IPS DF 4.7 (cell line): ENCODE data around the gene OR1S1.
"Not testable (repeated sequence)": the region's sequence is repeated elsewhere in the genome, so short reads cannot be mapped to it uniquely, and the experiment has no call there.

ENCODE experiments used
- DNase-seq: peaks from one replicate; pipeline ENCODE4 v3.0.0-alpha.2; 2013; ENCODE audit warnings: low spot score; ENCODE audit errors: extremely low read depth

The OR1S1 gene

DNA sequence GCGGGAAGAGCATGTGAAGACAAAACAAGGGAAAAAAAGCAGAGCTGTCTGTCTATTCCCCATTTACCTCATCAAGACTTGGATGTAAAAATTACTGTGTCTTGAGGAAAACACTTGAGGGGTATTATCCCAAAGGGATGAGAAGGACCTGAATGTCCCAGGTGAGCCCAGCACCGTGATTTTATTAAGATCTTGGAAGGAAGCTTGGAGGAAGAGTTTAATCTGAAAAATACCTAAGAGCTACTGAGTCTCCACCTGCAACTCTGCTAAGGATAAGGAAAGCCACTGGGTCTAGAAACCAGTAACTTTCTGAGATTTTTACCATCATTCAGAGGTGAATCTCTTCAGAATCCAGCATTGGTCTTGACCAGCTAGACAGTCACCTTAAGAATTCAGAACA lies at the start of gene OR1S1:
Gene OR1S1, plus strand, starts transcription at position 301 of the 400 bp plus-strand sequence.
- DNase-seq, result not testable (repeated sequence)

DNA sequence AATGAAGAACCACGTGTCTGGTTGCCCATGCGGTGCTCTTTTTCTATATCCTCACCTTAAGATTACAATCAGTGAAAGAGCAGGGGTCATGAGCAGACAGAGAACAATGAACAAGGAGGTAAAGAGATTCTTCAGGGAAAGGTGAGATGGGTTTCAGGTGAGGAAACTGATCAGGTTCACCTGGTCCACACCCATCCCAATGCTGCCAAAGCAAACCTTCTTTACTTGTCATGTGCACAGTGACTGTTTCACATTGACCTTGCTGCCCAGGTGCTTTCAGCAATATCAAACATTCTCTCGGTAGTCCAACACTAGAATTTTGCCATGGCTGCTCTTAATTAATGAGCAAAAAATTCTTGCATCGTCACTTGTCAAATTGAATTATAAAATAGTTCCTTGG lies 48.1 kb upstream of the OR1S1 start:
- no peak for DNase-seq

GRCh38 chr11:58164990-58165389 lies 47.5 kb upstream of the OR1S1 start:
- no peak for DNase-seq

GRCh38 chr11:58165504-58166106 lies 46.9 kb upstream of the OR1S1 start:
- no peak for DNase-seq

DNA sequence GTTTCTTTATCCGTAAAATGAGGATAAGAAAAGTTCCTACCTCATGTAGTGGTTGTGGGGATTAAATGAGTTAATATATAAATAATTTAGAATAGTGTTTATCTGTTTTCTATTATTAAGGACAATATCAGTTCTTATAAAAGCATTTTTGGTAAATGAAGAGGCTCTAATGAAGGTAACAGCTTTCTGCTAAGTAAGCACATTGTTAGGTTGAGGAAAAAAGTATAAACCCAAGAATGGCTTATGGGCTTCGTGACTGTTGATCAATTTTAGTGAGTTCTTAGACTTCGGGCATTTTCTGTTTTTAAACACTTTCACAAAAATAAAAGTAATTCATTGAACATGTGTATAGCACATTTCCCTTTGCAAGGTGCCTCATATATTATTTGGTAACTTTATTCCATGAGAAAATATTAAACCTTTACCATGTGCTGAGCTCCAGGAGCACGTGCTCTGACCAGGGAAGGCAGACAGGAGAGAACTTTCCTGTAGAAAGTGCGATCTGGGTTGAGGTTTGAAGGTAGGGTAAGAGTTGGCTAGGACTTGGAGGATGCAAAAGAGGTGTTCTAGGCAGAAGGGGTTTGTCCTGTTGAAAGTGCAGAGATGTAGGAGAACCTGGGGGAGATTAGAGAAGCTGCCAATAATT lies 35.0 kb upstream of the OR1S1 start:
- DNase-seq, result no peak

DNA sequence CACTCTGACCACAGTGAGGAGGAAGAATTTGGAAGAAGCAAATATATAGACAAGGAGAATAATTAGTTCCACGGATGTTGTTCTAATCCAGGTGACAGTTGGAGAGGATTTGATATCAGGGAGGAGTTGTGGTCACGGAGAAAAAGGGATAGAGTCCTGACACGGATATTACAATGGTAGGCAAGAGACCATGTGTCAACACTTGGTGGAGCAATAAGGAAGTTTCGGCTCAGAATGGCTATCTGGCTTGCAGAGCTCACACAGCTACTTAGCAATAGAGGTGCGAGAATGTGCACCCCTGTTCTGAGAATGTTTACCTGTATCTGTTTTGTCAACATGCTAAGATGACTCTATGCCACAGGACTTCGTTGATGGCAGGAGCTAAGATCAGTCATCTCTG lies 34.1 kb upstream of the OR1S1 start:
- DNase-seq, result no peak

GRCh38 chr11:58179648-58180047 lies 32.9 kb upstream of the OR1S1 start:
- DNase-seq, result no peak

DNA sequence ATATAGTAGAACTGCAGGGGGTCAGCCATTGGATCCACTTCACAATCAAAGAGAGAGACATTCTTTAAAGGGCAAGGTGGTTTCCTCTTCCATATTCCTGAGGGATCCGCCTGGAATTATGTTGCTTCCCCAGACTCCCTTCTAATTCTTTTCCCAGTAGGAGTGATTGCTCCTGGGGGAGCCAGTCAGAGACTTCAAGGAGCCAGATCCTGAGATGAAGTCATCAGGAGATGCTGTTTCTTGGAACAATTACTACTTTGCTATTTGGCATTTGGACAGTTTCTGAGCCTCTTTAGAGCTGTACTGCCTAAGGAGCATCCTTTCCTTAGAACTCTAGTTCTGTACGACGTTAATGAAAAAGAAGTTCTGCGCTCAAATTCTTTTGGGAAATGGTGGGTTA lies 25.6 kb upstream of the OR1S1 start:
- DNase-seq, result no peak

- no peak for DNase-seq
These were observed 23.8 kb upstream of the OR1S1 start, which contains the start of gene OR9Q2 for GRCh38 chr11:58188770-58189169. TSS of gene OR9Q2 (plus strand) at chr11:58189070. CDS start at chr11:58190491, 1,421 bp downstream.

DNA sequence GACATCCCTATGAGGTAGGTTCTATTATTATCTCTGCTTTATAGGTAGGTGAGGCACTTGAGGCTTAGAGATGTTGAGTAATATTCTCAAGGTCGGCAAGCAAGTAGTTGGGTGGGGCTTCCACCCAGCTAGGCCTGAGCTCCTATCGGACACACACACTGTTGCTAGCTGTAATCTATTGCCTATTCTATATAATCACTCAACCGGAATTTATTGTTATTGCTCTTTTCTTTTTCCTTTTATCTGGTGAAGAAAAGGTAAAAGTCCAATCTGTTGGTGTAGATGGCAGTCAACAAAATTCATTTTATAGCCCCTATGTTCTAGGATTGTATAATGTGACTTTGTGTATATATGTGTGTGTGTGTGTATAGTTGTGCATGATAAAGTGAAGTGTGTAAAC lies 20.3 kb upstream of the OR1S1 start:
- no peak for DNase-seq

GRCh38 chr11:58193391-58193790 lies 19.1 kb upstream of the OR1S1 start:
- DNase-seq, result no peak

DNA sequence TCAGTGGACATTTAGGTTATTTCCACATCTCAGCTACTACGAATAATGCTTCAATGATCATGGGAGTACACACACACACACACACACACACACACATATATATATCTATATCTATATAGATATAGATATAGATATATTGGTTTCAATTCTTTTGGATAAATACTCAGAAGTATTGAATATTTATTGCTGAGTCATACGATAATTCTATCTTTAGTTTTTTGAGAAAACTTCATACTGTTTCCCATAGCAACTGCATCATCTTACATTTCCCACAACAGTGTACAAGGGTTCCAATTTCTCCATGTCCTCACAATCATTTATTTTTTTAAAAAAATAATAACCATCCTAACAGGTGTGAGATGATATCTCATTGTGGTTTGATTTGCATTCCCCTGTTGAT lies 16.6 kb upstream of the OR1S1 start:
- DNase-seq, result no peak

- no peak for DNase-seq
These were observed 13.2 kb upstream of the OR1S1 start for GRCh38 chr11:58199271-58199670.

- no peak for DNase-seq
These were observed 8.5 kb upstream of the OR1S1 start, which contains the start of gene OR1S2 for GRCh38 chr11:58204042-58204441. TSS of gene OR1S2 (minus strand) at chr11:58204142. CDS start at chr11:58204142, 0 bp downstream.

GRCh38 chr11:58216476-58216875 lies 4.0 kb downstream of the OR1S1 start:
- no peak for DNase-seq

GRCh38 chr11:58222721-58223120 lies 10.2 kb downstream of the OR1S1 start:
- DNase-seq, result no peak

DNA sequence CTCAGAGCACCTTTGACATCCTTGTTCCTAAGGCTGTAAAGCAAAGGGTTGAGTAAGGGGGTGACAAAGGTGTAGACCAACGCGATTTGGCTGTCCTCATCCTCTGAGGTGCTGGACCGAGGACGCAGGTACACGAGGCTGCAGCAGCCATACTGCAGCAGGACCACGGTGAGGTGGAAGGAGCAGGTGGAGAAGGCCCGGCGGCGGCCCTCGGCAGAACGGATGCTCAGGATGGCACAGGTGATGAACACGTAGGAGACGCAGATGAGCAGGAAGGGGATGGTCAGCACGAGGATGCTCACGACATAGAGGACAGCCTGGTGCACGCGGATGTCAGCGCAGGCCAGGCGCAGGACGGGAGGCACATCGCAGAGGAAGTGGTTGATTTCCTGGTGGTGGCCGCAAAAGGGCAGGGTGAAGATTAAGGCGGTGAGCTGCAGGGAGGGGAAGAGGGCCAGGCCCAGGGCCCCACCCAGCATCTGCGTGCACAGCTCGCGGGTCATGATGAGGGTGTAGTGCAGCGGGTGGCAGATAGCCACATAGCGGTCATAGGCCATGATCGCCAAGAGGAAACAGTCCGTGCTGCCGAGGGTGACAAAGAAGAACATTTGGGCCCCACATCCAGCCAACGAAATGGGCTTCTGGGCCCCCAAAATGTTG lies 15.6 kb downstream of the OR1S1 start:
- no peak for DNase-seq

DNA sequence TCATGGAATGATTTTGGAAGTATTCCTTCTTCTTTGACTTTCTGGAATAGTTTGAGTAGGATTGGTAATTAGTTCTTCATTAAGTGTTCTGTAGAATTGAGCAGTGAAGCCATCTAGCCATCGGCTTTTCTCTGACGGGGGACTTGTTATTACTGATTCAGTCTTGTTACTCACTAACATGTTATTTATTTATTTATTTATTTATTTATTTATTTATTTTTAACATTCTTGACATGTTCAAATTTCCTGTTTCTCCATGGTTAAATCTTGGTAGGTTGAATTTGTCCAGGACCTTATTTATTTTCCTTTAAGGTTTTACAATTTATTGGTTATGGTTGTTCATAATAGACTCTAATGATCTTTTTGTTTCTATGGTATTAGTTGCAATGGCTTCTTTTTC lies 31.4 kb downstream of the OR1S1 start:
- DNase-seq, result no peak

GRCh38 chr11:58254936-58255335 lies 42.4 kb downstream of the OR1S1 start:
- DNase-seq, result no peak

GRCh38 chr11:58259983-58260382 lies 47.5 kb downstream of the OR1S1 start:
- no peak for DNase-seq
